NCI-H748 (cell line): Measurements from ENCODE around the gene CYTH2.

Experiments
- DNase-seq: peaks from one replicate; lab custom pipeline; 2025; ENCODE audit not compliant: unreplicated experiment; lab: John Stamatoyannopoulos, UW

CYTH2 gene

DNA sequence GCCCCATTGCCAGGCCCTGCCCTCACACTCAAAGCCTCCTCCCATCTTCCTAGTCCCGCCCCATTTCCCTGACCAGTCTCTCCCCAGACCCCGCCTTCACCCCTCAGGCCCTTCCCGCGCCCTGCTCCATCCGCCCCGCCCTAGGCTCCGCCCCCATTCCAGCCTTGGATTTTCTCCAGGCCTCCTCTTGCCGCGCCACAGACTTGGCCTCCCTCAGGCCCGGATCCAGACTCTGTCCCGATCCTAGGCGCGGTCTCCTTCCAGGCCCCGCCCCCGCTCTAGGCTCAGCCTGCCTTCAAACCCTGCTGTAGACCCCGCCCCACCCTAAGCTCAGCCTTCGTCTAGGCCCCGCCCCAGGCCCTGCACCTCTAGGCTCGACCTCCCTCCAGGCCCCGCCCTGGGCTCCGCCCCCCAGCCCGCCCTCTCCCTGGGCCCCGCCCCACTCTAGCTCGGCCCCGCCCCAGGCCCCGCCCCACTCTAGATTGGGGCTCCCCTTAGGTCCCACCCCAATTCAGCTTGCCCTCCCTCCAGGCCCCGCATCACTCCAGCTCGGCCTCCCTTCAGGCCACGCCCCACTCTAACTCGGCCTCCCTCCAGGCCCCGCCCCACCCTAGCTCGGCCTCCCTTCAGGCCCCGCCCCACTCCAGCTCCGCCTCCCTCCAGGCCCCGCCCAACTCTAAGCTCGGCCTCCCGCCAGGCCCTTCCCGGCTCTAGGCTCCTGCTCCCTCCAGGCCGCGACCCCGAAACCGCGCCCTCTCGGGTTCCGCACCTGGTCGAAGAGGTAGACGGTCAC, 24.0 kb downstream of the CYTH2 start:
- DNase-seq = peak; percentile 99

DNA sequence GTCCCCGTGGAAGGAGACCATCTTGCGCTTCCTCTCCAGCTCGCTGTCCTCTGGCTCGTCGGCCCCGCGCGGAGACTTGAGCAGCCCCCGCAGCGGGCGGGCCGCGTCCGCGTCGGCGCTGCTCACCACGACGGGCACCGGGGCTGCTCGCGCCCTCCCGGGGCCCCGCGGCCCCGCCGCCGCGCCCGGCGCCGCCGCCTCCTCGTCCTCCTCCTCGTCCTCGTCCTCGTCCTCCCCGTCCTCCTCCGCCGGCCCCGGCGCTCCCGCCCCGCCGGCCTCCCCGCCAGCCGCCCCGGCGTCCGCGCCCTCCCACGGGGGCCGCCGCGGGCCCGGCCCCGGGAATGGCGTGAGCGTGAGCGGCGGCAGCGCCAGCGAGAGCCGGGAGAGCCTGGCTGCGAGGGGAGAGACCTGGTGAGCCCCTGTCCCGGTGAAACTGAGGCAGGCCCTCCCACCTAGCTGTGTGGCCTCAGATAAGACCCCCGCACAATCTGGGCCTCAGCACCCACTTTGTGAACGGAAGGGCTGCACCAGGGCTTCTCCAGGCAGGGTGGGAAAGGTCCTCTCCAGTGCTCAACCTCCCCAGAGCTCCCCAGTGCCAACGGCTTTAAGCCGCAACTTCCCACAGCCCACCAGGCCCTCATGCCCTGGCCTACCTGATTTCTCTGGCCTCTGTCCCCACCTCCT, 24.7 kb downstream of the CYTH2 start:
- DNase-seq = no peak

DNA sequence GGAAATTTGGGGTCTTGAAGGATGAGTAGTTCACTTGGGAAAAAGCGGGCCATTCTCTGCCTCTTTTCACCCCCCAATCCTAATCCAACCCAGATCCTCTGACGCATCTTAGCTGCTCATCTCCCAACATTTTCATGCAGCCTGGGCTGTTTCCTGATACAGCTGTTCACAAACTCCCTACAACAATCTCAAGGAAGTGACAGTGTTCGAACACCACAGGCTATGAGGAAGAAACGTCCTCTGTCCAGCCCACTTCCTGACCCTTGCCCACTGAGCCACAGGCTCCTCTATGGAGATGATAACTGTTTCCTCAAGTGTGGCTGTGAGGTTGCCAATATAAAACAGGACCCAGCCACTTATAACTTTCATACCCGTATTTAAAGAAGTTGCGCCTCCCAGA, 26.2 kb downstream of the CYTH2 start:
- DNase-seq = no peak

DNA sequence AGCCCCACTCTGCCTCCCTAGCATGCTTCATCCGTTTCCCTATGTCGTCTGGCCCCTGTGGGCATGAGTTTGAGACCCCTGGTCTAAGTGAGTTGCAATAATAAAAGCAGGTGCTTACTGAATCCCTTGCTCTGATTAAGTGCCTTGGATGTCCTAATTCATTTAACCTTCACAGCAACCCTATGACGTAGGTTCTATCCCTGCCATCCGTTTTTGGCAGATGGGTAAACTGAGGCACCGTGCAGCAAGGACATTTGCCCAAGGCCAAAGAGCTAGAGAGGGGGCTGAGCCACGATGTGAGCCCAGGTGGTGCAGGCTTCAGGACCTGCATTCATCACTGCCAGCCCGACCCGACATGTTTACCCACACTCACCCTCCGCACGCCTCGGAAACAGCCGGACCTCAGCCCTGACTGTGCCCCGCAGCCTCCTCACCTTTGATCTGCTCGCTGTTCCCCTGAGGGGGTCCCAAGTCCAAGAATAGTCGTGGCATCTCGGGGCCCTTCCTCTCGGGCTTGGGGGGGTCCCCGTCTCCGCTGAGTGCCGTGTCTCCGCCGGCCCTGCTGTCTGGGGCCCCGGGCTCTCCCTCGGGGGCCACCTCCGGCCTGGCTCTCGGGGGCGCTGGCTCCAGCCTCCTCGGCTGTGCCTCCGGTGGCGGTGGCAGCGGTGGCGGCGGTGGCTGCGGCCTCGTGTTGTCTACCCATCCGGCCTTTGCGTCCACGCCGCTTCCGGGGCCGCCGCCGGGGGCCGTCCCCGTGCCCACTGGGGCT, 28.0 kb downstream of the CYTH2 start:
- peak; percentile 32 for DNase-seq

GRCh38 chr19:48497728-48498594, 28.8 kb downstream of the CYTH2 start:
- DNase-seq = no peak

DNA sequence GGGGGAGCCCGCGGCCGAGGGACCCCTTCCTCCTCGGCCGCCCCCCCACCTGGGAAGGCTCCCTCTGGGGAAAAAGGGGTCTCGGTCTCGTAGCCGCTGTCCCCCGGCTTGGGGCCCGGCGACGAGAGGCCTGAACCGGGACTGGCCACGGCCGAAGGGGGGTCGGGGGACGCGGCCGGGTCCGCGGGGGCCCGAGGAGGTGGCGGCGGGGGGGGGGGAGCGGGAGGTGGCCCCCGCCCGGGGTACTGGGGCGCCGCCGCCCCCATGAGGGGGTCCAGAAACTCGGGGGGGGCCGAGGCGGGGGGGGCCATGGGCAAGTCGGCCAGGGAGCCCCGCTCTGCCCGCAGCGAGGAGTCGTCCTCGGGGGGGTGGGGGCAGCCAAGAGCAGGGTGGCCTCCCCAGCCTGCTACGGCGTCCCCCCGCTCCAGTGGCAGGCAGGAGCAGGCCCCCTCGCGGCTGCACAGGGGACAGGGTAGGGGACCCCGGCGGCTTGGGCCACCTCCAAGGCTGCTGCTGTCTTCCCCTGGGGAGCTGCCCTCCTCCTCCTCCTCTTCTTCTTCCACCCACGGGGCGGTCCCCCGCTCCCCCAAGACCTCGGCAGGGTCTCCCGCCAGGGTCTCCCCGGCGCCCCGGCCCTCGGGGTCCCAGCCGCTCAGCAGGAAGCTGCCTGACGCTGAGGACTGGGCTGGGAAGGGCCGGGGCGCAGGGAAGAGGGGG, 29.6 kb downstream of the CYTH2 start:
- DNase-seq = peak; percentile 31

GRCh38 chr19:48499316-48500090, 30.3 kb downstream of the CYTH2 start:
- DNase-seq = peak; percentile 46

DNA sequence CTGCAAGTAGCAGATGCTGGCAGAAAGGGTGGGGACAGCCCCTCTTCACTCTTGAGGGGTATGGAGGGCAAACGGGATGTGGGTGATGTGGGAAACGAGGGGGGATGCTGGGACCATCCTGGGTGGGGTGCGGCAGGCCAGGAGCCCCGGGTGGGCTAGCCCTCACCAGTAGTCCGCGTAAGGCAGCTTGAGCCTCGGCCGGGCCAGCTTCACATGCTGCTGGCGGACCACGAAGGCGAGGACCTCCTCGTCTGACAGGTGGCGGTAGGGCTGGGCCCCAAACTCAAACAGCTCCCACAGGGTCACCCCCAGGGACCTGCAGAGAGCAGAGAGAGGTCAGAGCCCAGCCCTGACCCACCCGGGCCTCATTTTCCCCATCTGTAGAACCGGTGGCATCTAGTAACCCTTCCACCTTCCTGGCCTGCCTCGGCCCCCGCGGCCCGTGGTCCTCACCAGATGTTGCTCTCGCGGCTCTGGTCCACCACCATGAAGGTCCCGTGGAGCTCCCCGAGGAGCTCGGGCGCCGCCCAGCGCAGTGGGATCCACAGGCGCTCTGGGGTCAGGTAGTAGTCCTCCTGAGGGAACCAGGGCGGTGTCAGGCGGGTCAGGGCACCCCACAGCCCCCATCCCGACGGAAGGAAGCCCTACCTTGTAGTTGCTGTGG, 31.8 kb downstream of the CYTH2 start:
- DNase-seq = no peak

DNA sequence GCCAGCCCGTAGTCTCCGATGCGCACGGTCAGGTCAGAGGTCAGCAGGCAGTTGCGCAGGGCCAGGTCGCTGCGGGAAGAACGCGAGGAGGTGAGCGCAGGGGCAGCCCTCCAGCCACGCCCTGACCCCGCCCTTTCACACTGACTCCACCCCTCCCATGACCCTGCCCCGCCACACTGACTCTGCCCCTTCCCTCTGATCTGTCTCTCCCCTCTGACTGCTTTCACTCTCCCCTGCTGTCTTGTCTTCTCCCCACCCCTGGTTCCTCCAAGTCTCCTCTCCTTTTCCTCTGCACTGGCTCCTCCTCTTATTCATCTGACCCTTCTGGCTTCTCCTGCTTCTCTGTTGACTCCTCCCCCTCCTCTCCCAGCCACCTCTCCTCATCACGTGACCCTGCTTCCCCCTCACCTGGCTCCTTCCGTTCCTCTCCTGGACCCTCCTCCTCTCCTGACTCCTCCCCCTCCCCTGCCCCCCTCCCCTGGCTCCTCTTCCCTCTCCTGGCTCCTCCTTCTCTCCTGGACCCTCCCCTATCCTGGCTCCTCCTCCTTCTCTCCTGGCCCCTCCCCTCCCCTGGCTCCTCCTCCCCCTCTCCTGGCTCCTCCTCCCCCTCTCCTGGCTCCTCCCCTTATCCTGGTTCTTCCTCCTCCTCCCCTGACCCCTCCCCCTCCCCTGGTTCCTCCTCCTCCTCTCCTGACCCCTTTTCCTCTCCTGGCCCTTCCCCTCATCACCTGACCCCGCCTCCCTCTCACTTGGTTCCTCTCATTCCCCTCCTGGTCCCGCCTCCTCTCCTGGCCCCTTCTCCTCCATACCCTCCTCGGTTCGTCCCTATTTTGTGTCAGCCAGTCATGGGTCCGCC, 32.6 kb downstream of the CYTH2 start:
- peak; percentile 98 for DNase-seq

GRCh38 chr19:48502350-48503018, 33.3 kb downstream of the CYTH2 start:
- no peak for DNase-seq

- DNase-seq = peak; percentile 68
Observed at GRCh38 chr19:48506138-48506733, 37.1 kb downstream of the CYTH2 start.

GRCh38 chr19:48507911-48508439, 38.8 kb downstream of the CYTH2 start:
- DNase-seq = no peak

DNA sequence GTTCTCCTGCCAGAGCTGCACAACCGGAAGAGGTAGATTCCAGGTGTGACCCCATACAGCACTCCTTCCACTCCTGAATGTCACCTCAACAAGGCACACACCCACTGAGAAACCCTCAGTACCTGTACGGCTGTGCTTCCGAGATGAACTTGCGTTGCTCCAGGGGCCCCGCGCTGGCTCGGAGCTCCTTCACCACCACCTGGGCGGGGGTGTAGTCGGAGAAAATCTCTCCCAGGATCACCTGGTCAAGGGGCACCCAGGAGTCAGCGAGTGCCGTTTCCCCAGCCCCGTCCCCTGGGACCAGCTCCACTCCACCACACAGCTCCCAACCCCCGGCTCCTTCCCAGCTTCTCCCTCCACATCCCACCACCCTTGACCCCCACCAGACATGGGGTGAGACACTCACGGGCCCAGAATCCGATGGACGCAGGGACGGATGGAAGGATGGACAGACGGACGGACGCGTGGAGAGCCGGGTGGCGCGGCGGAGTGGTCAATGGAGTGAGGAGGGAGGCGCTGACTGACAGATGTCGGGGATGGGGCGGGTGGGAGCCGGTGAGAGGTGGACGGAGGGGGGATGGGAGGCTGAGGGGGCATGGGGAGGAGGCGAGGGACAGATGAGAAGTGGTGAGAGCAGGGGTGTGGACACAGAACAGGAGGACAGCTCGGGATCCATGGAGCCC, 39.7 kb downstream of the CYTH2 start:
- DNase-seq = no peak

GRCh38 chr19:48509467-48510194, 40.5 kb downstream of the CYTH2 start:
- no peak for DNase-seq

- DNase-seq = peak; percentile 65
Observed at GRCh38 chr19:48510421-48511268, 41.5 kb downstream of the CYTH2 start.
